Activated T-helper 1 cell treated with Interleukin-2 at 50 U/mL for 16 hours (primary cell): Measurements from ENCODE around the gene SMC1A.
"Not testable (repeated sequence)": the region's sequence is repeated elsewhere in the genome, so short reads cannot be mapped to it uniquely, and the experiment has no call there.

Source experiments
- DNase-seq: peaks from one replicate; pipeline ENCODE4 v3.0.0-alpha.2; 2020; ENCODE audit warnings: low read depth

Gene SMC1A

DNA sequence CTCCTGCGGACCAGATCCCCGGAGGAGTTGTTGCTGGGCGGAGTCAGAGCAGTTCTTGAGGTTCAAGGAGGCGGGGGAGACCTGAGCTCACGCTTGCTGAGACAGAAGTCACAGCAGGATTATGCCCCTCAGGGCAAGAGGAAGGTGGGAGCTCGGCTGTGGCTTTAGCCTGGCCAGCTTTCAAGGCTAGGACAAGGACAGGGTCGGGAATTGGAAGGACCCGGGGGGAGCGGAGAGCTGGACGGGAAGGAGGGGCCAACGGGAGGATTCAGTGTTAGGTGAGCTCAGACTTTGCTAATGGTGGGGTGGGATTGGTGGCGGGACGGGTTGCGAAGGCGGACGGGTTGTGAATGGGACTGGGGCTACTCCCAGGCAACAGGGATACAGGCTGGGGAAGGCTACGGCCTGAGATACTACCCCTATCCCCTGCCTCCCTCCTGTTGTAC is 430 bp upstream of the SMC1A start, which contains the start of gene RIBC1:
TSS of gene RIBC1 (plus strand) at position 13 of the 446 bp plus-strand sequence. CDS start 3,404 bp downstream, outside the sequence.
- no peak for DNase-seq

DNA sequence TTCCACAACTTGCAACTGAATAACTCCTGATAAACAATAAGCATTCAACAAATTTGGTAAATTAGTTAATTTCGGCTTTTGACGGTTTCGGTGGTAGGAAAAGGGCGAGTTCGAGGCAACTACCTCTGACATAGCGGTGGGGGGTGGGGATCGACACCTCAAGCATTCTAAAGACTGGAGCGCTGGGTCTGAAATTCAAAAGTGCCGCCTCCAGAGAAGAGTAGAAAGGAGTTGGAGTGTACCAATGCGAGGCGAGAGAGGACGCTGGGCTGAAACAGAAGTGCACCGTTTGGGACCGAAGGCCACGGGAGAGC is 725 bp downstream of the SMC1A start:
- DNase-seq, result no peak

DNA sequence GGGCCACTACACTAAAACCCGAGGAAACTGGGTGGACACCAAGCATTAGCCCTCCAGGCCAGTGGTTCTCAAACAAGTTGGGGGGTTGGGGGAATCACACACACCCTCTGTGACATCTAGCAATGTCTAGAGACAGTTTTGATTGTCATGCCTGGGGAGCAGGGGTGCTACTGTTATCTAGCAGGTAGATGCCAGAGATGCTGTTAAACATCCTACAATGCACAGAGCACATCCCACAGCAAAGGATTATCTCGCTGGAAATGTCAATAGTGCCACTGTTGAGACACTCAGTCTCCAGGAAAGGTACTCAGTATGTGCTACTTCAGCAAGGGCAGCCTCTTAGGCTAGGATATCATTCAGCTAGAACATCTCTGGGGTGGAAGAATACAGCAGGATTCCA is 1.3 kb downstream of the SMC1A start:
- no peak for DNase-seq

DNA sequence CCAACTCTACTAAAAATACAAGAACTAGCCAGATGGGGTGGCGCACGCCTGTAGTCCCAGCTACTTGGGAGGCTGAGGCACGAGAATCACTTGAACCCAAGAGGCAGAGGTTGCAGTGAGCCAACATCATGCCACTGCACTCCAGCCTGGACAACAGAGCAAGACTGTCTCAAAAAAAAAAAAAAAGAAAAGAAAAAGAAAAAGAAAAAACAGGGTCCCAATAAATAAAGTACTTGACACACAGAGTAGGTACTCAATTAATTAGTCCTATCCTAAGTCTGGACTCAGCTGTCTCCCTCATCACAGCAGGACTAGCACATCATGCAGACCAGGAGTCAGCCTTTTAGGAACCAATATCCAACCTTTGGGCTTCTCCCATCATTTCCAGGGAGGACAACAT is 2.1 kb downstream of the SMC1A start:
- DNase-seq, result not testable (repeated sequence)

DNA sequence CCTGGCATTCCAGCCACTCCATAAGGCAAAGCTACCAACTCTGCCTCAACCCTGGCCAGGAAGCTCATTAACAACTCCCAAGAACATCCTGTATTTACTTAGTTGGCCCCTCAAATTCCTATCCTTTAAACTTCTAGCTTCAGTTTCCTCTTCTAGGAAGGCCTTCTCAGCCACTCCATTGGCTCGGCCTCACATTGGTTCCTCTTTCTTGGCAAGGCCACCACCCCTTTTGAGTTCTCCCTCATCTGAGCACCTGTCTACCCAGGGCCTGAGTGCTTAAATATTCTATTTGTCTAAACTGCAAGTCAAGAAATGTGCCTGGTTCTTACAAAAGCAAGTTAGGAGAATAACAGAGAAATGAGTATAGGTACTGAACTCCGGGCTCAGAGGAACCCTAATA is 10.0 kb downstream of the SMC1A start:
- no peak for DNase-seq

DNA sequence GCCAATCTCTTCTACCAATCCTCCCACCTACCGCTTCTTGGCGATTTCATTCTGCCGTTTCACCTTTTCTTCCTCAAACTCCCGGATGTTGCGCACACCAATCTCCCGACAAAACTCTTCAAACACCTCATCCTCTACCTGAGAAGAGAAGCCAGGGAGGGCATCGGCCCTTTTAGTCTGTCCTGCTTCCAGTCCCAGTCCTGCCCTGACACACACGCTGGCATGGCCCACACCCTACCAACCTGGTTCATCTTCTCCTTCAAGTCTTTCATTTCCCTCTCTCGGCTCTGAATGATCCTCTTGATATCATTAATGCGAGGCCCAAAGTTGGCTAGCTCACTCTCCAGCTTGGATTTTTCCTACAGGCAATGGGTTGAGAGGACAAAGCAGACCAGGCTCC is 18.9 kb downstream of the SMC1A start:
- no peak for DNase-seq

DNA sequence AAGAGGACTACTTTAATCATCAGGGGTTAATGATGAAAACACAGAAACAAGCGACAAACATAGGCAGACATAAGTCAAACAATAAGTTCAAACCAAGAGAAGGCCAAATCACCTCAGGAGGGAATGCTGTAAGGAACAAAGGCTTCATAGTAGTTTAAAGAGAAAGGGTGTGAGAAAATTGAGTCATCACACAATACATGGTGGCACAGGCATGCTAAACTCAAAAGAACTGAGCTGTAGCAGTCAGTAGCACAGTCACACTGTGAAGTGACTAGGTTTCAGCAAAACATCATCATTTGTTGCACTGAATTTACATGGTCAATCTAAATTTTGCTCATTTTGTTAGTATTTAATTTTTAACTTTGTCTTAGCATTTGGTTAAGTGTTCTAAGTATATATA is 24.2 kb downstream of the SMC1A start:
- DNase-seq, result no peak

DNA sequence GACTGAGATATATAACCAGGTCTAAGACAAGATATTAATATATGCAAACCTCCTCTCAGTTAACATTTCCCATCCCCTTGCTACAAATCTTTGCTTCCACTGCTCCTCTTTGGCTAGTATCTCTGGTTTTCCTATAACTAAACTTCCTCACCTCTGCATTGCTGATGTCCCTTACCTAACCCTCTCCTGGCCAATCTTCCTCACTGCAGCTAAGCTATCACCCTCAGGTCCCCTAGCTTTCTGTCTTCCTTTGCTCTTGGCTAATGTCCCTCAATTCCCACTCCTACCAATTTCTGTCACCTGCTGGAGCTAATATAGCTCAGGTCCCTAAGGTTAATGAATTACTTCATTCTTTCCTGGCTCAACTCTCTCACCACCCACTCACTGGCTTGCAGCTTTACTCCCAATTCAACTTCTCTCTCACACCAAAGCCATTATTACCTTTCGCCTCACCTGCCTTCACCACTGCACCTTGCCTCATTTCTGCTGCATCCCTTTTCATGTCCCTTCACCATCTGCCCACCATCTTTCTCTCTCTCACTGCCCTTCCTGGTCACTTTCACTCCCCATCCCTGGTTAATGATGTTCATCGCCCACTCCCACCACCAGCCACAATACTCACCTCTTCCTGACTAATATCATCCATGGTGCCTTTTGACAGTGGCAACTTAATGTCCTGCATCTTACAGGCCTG is 26.7 kb downstream of the SMC1A start:
- no peak for DNase-seq

DNA sequence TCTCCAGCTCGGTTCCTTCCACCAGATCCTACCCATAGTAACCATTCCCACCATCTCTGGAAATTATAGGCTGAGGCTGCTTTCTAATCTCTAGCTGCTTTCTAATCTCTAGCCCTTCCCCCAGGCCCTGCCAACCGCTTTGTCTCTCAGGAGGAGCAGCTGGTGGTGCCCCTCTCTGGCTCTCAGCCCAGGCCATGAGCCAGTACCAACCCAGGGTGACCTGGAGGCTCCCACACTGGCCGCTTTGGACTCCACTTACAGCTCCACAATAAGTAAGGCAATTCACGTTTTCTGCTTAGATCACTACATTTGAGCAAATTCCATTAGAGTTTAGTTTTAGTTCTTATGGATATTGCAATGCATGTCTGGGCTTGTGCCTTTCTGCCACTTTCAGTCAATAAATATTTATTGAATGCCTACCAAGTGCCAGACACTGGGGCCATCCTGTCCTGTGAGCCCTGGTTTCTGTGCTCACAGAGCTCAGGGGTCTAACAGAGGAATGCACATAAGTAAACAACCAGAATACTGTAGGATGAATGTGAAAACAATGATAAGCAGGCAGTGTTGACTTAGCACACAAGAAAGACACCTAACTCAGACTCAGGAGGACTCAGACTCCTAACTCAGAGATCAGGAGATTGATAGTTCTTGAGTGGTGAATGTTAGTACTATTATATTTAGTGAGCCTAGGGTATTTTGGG is 38.9 kb downstream of the SMC1A start:
- DNase-seq, result no peak

DNA sequence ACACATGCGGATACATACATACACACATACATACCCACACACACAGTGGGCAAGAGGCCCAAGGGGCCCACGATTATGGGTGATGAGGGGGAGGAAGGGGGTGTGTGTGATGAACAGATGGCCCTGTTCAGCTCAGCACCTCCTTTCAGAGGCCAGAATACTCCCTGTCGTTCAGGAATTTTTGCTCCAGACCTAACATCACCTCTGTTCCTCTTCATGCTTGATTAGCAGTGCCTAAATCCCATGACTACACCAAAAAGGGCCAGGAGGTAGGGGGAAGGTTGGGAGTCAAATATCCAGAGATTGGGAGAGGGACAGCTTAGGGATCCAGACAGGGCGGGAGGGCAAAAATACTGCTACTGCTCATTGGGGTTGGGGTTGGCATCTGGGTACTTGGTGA is 42.7 kb downstream of the SMC1A start:
- DNase-seq, result no peak

DNA sequence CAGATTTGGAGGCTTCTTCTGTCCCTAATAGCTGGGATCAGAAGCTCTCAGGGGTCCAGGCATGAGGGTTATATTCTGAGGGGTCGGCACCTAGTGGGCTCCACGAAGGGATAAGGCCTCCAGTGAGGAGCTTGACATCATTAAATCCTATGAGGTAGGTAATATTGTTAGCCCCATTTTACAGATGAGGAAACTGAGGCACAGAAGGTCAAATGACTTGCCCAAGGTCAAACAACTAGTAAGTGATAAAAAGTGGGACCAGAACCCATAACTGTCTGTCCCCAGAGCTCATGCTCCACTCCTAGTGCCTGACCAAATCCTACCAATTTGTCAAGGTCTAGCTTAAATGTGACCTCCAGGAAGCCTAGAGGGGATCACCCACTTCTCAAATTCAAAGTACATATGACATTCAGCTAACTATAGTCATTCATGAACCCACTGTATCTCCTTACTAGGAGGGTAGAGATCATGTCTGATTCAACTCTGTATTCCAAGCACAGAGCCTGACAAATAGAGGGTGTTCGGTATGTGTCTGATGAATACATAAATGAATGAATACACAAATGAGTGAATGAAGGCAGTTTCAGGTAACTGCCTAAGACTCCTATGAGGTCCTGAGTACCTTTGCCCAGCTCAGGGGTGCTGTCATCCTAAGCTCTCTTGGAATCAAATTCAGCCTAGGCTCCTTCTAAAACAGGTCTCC is 43.3 kb downstream of the SMC1A start:
- no peak for DNase-seq

DNA sequence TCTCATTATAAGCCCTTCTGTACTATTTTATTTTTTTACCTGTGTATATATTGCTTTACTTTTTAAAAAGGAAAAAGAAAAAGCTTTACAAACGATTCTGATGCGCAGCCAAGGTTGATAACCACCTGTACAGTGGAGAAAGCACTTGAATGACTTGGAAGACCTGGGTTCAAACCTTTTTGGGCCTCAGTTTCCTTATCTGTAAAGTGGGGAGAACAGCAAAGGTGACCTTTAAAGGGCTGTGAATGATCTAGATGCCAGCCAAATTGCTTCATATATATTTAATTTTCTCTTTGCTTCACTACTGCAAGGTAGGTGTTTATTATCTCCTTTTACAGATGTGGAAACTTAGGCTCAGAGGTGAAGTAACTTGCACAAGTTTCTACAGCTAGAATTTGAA is 45.0 kb downstream of the SMC1A start:
- DNase-seq, result no peak

DNA sequence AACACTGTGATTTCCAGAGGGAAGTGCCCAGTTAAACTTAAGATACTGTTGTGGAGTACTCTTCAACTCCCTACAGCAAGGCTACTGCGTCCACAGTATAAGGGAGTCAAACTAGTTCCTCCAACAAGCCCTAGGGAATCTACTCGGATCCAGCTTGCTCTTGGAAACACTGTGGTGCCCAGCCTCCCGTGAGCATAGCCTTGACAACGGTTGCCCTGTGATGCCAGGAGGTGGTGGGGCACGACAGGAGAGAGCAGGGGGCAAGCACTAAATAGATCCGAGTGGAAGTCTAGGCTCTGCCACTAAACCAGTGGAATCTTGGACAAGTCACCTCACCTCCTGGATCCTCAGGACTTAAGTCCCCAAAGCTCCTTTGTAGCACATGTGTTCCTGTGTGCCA is 45.6 kb downstream of the SMC1A start:
- DNase-seq, result no peak

DNA sequence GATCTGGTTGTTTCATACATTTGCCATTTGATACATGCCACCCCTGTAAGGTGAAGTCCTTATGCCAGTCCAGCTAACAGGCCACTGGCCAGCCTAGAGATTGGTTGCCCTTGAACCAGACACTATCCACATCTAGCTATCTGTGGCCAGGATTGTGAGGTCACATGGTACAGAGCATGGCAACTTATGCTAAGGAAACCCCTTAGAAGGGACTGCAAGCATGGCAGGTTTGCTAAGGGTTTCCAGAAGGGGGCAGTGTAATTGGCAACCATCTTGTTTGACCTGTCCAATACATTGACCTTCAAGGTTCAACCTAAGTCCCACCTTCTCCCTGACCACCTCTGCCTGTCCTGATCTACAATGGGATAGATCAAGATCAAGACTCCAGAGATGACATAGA is 47.5 kb downstream of the SMC1A start:
- DNase-seq, result no peak

DNA sequence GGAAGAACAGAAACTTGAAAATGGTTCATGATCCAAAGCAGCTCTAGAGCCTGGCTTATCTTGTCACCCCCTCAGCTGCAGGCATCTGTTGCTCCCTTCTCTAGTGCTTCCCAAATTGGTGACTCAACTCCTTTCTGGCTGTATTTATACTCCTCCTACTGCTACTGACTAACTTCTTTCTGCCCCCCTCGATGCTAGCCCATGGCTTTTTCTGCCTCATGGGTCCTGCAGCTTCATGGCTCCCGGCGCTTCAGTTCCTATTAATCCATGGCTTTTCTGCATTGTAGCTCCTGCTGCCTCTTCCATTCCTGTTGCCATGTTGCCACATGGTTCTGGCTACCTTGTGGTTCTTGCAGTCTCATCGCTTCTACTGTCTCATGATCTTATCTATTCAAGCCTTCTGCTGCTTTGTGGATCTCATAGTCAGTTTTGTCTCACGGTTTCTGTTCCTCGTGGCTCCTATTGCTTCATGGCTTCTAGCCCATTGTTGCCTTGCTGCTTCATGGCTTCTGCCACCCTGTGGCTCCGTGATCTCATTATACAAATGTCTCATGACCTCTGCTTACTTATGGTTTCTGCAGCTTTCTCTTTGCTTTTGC is 48.1 kb downstream of the SMC1A start:
- DNase-seq, result no peak

DNA sequence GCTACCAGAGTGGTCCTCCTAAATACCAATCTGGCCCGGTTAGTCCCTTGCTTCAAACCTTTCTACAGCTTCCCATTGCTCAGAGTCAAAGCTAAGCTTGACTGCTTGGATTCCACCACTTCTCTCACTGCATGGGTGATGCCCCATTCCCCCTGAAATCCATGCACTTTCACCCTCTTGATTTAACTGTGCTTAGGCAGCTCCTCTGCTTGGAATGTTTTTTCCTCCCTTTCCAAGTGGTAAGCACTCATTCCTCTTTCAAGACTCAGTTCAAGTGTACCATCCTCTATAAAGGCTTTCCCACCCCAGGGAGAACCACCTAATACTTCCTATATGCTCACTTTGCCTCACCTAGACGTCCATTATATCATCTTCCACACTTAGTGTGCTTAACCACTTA is 49.1 kb downstream of the SMC1A start:
- DNase-seq, result no peak

DNA sequence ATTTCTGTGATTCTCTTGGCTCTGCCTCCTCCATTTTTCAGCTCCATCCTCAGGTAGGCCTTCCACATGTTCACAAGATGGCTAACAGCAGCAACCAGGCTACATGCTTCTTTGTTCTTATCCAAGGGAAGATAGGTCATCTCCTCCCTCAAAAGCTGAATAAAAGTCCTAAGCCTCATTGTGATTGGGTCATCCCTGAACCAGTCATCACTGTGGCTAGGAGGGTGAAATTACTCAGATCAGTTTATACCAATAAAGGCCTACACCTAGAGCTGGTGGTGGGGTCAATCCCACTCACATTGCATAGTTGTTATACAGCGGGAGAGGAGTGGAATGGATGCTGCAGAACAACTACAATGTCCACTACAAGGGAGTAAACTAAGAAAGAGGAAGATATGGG is 56.0 kb downstream of the SMC1A start:
- not testable (repeated sequence) for DNase-seq

DNA sequence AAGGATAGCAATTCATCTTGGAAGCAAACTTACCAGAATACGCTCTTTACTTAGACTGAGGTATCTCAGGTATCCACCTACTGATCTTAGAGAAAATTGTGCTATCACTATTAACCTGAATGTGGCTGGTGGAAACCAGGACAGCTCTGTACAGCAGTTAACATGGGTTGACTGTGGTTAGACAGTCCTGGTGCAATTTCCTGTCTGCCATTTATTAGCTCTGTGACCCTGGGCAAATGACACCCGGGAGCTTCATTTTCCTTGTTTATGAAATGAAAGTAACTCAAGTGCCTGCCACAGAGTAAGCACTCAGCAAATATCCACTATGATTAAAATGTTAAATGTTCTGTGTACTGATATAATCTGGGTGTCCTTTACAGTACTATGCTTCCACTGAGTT is 60.0 kb downstream of the SMC1A start:
- DNase-seq, result no peak

DNA sequence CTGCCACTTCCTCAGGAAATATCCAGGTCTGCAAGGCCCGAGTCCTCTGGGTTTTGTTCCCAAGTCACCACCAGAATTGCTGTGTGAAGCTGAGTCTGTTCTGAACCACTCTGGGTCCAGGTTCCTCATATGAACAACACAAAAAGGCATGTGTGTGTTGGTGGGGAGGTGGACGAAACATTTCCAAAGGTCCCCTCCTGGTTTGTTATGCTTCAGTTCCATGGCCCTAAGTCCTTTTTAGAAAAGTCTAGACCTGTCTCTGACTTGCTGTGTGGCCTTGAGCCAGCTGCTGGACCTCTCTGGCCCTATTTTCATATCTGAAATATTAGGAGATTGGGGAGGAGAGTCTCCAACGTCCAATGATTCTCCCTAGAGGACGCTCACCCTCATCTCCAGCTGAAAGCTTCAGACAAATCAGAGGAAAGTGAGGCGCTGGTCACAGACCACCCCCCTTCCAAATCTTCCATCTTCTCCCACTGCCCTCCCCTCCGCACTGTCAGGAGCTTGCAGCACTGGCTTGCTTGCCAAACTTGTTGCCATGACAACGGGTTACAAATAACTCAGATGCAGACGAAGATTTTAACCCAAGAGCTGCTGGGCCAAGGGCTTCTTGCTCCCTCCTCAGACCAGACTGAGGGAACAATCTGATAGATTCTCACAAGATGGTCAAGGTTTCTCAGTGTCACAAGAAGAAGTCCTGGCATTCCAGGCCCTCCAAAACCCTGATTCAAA is 64.5 kb downstream of the SMC1A start:
- DNase-seq, result no peak

DNA sequence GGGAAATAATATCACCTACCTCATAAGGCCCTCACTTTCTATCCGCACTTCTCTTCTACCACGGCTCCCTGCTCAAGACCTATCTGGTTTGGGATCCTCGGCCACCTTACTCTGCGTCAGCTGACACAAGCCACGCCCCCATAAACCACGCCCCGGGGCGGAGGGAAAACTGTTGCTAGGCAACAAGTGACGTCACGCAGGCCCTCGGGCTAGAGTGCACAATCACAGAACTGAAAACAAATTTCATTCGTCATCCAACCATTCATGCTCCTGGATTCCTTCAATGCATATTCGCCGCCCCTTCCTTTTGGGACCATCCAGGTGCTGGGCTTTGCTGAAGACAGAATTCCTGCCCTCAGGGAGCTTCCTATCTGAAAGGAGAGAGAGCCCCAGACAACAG is 66.3 kb downstream of the SMC1A start:
- DNase-seq, result no peak

DNA sequence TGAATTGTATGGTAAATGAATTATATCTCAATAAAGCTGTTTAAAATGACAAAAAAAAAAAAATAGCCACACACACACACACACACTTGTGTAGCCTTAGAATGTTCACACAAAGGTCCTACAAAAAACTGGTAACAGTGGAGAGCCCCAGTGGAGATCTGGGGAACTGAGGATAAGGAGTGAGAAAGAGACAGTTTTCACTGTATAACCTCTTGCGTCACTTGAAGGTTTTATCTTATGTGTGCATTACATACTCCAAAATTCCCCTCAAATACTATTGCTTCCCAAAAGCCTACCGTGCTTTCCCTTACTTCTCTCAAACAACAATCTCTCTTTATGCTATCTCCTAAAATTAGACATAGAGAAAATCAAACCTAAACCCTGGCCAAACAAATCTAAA is 67.8 kb downstream of the SMC1A start:
- DNase-seq, result no peak

DNA sequence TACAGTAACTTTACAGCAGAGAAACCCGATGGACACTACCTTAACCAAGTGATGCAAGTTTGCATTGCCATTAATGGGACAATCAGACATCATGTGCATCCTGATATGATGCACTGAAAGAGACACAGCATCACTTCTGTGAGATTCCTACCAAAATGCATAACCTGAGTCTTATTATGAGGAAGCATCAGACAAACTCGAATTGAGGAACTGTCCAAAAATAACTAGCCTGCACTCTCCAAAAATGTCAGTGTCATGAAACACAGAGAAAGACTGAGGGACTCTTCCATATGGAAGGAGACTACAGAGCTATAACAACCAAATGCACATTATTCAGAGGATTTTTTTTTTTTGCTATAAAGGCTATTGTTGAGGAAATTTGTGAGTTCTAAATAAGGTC is 74.5 kb downstream of the SMC1A start:
- DNase-seq, result no peak
